Upper lobe of left lung (tissue), 6 donors: ENCODE data around the gene GJC1. TPM values are rescaled to one million over a fixed set of nuclear protein-coding genes. Genes with fewer than 3 reads are reported as not detected.
A peak's percentile ranks its signal among the peaks of the same experiment; 100 is the strongest.

Source experiments
- ATAC-seq, 2 donors: fragments of 200-7000 bp; cut with Tn5 transposase; one replicate each; pipeline ENCODE4 v1.9.1; 2022; ENCODE audit warnings: mild to moderate bottlenecking in 2 of 2, moderate library complexity in 2 of 2; ENCODE audit not compliant: low FRiP score in 2 of 2
- DNase-seq, 2 donors: peaks; one replicate each; pipeline ENCODE4 v3.0.0-alpha.2; 2019 to 2020
- H3K27ac ChIP-seq, 4 donors: fragments of 200-600 bp; sonication (generic); one replicate each; pipeline ENCODE4 v1.5.1; 2016 to 2019
- H3K27me3 ChIP-seq, 4 donors: fragments of 200-600 bp; sonication (generic); one replicate each; pipeline ENCODE4 v1.5.1; 2017 to 2019
- H3K36me3 ChIP-seq, 4 donors: fragments of 200-600 bp; sonication (generic); one replicate each; pipeline ENCODE4 v1.5.1; 2016 to 2019
- H3K4me1 ChIP-seq, 4 donors: fragments of 200-600 bp; sonication (generic); one replicate each; pipeline ENCODE4 v1.5.1; 2018 to 2019
- H3K4me3 ChIP-seq, 4 donors: fragments of 200-600 bp; sonication (generic); one replicate each; pipeline ENCODE4 v1.5.1; 2017 to 2019; ENCODE audit warnings: mild to moderate bottlenecking in 2 of 4, moderate library complexity in 1 of 4
- H3K9me3 ChIP-seq, 4 donors: fragments of 200-600 bp; sonication (generic); one replicate each; pipeline ENCODE4 v1.5.1; 2018 to 2019
- CTCF ChIP-seq, 6 experiments: fragments of 450-650 bp in 4 of 6; fragments of 200-600 bp in 2 of 6; sonication (generic) in 2 of 6; IDR thresholded peaks; one replicate each; pipeline ENCODE4 v1.5.1; 2016 to 2019; ENCODE audit warnings: antibody characterized with exemption in 6 of 6
- EP300 ChIP-seq, 4 donors: sonication (generic); formaldehyde crosslinking; IDR thresholded peaks; one replicate each; pipeline ENCODE4 v1.5.1; 2017; ENCODE audit warnings: antibody characterized with exemption in 4 of 4, control low read depth in 2 of 4
- POLR2A ChIP-seq, 4 donors: fragments of 450-650 bp; IDR thresholded peaks; one replicate each; pipeline ENCODE4 v1.5.1; 2016 to 2017; ENCODE audit warnings: antibody characterized with exemption in 4 of 4, mild to moderate bottlenecking in 2 of 4
- POLR2AphosphoS5 ChIP-seq, 2 donors: sonication (generic); formaldehyde crosslinking; IDR thresholded peaks; one replicate each; pipeline ENCODE4 v1.5.1; 2017; ENCODE audit warnings: antibody characterized with exemption in 2 of 2
- WGBS, 2 donors: methylation state at CpG; one replicate each; pipeline ENCODE4 v1.1.5; 2017 to 2018; 5-methylcytosine and 5-hydroxymethylcytosine counted together
- total RNA-seq, 6 donors: library from RNA; depleted of rRNA in 4 of 6; stranded (reverse); fragments of >200 nt in 4 of 6; gene quantifications; one replicate each; pipeline versions ENCODE4 v1.1.0 to v1.2.1, GENCODE V29; 2016 to 2021
- donor health status: DM: no; HTN: no; CAD: no; lungs with moderate emphysema.
- donor health status: DM: no; HTN: yes; CAD: no; lungs with severe emphysema.

Gene GJC1
- total RNA-seq, 6 donors from 2014 or later, result 4.2 to 14.8 (median 8.6) TPM

- peak overlapping the region in 3 of 4 donors; percentile 5 to 46 (median 42) for H3K27ac ChIP-seq
- no peak overlapping the region for H3K4me3 ChIP-seq
- H3K4me1 ChIP-seq, result no peaks in the 10 kb centered on the region
- H3K9me3 ChIP-seq, result no peaks in the 10 kb centered on the region
- 67 to 68% methylated on average over 6 of the region's 6 CpGs for WGBS, 2 donors
- peaks cover 14 to 37% (median 34%) of the 10 kb centered on the region in 4 donors for H3K36me3 ChIP-seq
- DNase-seq (no peak), ATAC-seq (no peak)
- TF ChIP-seq POLR2A (IDR thresholded peaks at IDR 0.05), result no peak
- TF ChIP-seq POLR2AphosphoS5 (IDR thresholded peaks at IDR 0.05), result no peak
- no peak for TF ChIP-seq EP300 (IDR thresholded peaks at IDR 0.05)
- no peak for TF ChIP-seq CTCF (IDR thresholded peaks at IDR 0.05)
- H3K27me3 ChIP-seq, result no peaks in the 10 kb centered on the region
Measured at GRCh38 chr17:44848257-44848795, 18.2 kb upstream of the GJC1 start.

DNA sequence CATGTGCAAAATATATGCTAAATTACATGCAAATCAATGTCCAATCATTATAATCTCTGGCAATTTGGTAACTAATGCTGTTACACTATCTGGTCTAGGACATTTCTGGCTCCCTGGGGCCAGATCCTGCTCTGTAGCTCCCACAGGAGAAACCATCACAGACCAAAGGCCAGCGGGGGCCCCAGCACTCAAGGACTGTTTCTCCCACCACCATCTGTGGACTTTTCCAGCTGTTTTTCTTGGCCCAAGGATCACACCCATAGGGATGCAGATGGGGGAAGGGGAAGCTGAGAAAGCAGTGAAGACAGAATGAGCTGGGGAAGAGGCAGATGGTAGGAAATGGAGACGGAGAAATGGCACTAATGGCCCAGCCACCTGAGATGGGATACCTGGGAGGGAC, 17.5 kb upstream of the GJC1 start, which contains the start of gene HIGD1B:
Gene HIGD1B, plus strand, starts transcription at position 298 of the 400 bp plus-strand sequence. CDS start 270 bp downstream, outside the sequence.
- Histone ChIP-seq H3K27ac (peak within 1 kb of the TSS in 3 of 4 donors; percentile 5 to 68 (median 46)), H3K9me3 (no peaks in the 10 kb centered on the region), H3K4me1 (no peaks in the 10 kb centered on the region), H3K27me3 (no peaks in the 10 kb centered on the region), H3K36me3 (peaks cover 8 to 30% (median 27%) of the 10 kb centered on the region in 4 donors), H3K4me3 (no peak within 1 kb of the TSS)
- TF ChIP-seq POLR2A (IDR thresholded peaks at IDR 0.05), result no peak
- no peak for TF ChIP-seq EP300 (IDR thresholded peaks at IDR 0.05)
- TF ChIP-seq CTCF (IDR thresholded peaks at IDR 0.05), result no peak
- no peak for TF ChIP-seq POLR2AphosphoS5 (IDR thresholded peaks at IDR 0.05)
- WGBS, 2 donors, result 69 to 73% methylated on average over 2 of the region's 2 CpGs
- no peak for DNase-seq
- ATAC-seq, result no peak

GRCh38 chr17:44846206-44846605, 16.1 kb upstream of the GJC1 start:
- H3K27ac ChIP-seq, result peak overlapping the region in 2 of 4 donors; percentile 5 to 52
- no peak for TF ChIP-seq CTCF (IDR thresholded peaks at IDR 0.05)
- no peak for TF ChIP-seq POLR2AphosphoS5 (IDR thresholded peaks at IDR 0.05)
- no peak for TF ChIP-seq POLR2A (IDR thresholded peaks at IDR 0.05)
- TF ChIP-seq EP300 (IDR thresholded peaks at IDR 0.05), result no peak
- H3K9me3 ChIP-seq, result no peaks in the 10 kb centered on the region
- WGBS, 2 donors, result 72 to 76% methylated on average over 8 of the region's 8 CpGs
- no peaks in the 10 kb centered on the region for H3K4me1 ChIP-seq
- H3K4me3 ChIP-seq, result no peak overlapping the region
- no peak for DNase-seq
- ATAC-seq, result no peak
- H3K27me3 ChIP-seq, result no peaks in the 10 kb centered on the region
- peaks cover 7 to 16% (median 13%) of the 10 kb centered on the region in 4 donors for H3K36me3 ChIP-seq

DNA sequence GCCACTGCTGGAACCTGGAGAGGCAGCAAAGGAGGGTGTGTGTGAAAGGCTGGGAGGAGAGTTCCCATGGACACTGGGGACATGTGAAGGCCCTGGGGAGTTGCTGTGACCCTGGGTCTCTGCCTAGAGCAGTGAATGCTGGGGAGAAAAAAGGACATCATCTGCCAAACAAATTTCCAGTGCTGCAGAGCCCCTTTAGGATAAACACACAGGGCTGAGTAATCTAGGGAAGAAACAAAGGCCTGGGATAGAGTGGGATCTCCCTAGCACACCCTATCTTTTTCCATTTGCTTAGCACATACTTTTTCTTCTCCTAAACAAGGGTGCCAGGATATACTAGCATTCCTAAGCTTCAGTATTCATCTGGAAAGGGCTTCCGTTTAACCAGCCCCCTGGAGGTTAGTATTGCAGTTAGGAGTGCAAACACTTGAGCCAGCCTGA, 14.3 kb upstream of the GJC1 start:
- TF ChIP-seq POLR2A (IDR thresholded peaks at IDR 0.05) (no peak), POLR2AphosphoS5 (IDR thresholded peaks at IDR 0.05) (no peak), CTCF (IDR thresholded peaks at IDR 0.05) (no peak), EP300 (IDR thresholded peaks at IDR 0.05) (peak in 2 of 4 donors; percentile 20 to 36)
- no peaks in the 10 kb centered on the region for H3K36me3 ChIP-seq
- WGBS, 2 donors, result 47 to 60% methylated on average over 1 of the region's 1 CpG

GRCh38 chr17:44842748-44843147, 12.7 kb upstream of the GJC1 start:
- H3K4me1 ChIP-seq, result no peaks in the 10 kb centered on the region
- H3K4me3 ChIP-seq, result no peak overlapping the region
- no peaks in the 10 kb centered on the region for H3K36me3 ChIP-seq
- H3K27me3 ChIP-seq, result no peaks in the 10 kb centered on the region
- no peak for ATAC-seq
- 42 to 52% methylated on average over 5 of the region's 5 CpGs for WGBS, 2 donors
- no peak for TF ChIP-seq EP300 (IDR thresholded peaks at IDR 0.05)
- no peak for TF ChIP-seq POLR2A (IDR thresholded peaks at IDR 0.05)
- TF ChIP-seq CTCF (IDR thresholded peaks at IDR 0.05), result no peak
- no peak for TF ChIP-seq POLR2AphosphoS5 (IDR thresholded peaks at IDR 0.05)
- no peak for DNase-seq
- H3K9me3 ChIP-seq, result no peaks in the 10 kb centered on the region
- H3K27ac ChIP-seq, result peak overlapping the region in 2 of 4 donors; percentile 14 to 30

More for the DNA sequence above, 14.3 kb upstream of the GJC1 start:
- H3K4me1 ChIP-seq, result no peaks in the 10 kb centered on the region
- no peaks in the 10 kb centered on the region for H3K27me3 ChIP-seq
- ATAC-seq (no peak), DNase-seq (no peak)
- H3K27ac ChIP-seq, result peak overlapping the region in 2 of 4 donors; percentile 15 to 49
- H3K9me3 ChIP-seq, result no peaks in the 10 kb centered on the region
- H3K4me3 ChIP-seq, result no peak overlapping the region
